Rectal smooth muscle tissue (tissue), 1 donor: ENCODE results near the gene TMEM97.
A peak's percentile ranks its signal among the peaks of the same experiment; 100 is the strongest.
"Not testable (repeated sequence)": the region's sequence is repeated elsewhere in the genome, so short reads cannot be mapped to it uniquely, and the experiment has no call there.

Source experiments
- H3K27ac ChIP-seq: one replicate; pipeline ENCODE4 v1.7.0; 2013; ENCODE audit warnings: low read depth, low read length, inconsistent platforms
- H3K27me3 ChIP-seq: one replicate; pipeline ENCODE4 v1.7.0; 2013; ENCODE audit warnings: low read length; ENCODE audit not compliant: control insufficient read depth, insufficient read depth
- H3K36me3 ChIP-seq: one replicate; pipeline ENCODE4 v1.7.0; 2013; ENCODE audit warnings: low read length; ENCODE audit not compliant: control insufficient read depth, insufficient read depth
- H3K4me1 ChIP-seq: one replicate; pipeline ENCODE4 v1.7.0; 2013; ENCODE audit warnings: low read length; ENCODE audit not compliant: control insufficient read depth, insufficient read depth
- H3K4me3 ChIP-seq: one replicate; pipeline ENCODE4 v1.7.0; 2013; ENCODE audit warnings: low read length
- H3K9ac ChIP-seq: one replicate; pipeline ENCODE4 v1.7.0; 2013; ENCODE audit warnings: low read length

Gene TMEM97

DNA sequence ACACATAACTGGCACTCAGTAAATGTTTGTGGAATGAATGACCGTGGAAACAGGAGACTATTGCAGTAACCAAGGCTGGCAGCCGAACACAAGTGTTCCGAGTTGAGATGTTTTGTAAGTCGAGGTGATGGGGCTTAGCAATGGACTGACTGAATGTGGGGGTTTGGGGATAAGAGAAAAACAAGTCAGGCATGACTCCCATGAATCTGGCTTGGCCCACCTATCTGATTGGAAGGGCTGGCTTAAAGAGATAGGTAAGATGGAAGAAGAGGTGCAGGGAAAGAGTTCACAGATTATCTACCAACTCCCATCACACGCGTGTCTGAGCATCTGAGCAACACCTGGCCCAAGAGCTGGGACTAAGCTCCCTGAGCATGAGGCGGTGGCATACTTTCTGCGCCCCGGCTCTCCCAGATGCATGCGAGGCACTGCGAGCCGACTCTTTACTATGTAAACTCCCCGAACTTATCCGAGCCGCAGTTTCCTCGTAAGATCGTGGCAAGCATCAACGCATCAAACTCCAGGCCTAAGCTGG is 15.7 kb downstream of the TMEM97 start:
- Histone ChIP-seq H3K4me1 (peaks cover 8% of the 10 kb centered on the region), H3K27me3 (no peaks in the 10 kb centered on the region), H3K9ac (peak overlapping the region; percentile 78), H3K27ac (peak overlapping the region; percentile 85), H3K36me3 (peaks cover 17% of the 10 kb centered on the region), H3K4me3 (peak overlapping the region; percentile 96)

DNA sequence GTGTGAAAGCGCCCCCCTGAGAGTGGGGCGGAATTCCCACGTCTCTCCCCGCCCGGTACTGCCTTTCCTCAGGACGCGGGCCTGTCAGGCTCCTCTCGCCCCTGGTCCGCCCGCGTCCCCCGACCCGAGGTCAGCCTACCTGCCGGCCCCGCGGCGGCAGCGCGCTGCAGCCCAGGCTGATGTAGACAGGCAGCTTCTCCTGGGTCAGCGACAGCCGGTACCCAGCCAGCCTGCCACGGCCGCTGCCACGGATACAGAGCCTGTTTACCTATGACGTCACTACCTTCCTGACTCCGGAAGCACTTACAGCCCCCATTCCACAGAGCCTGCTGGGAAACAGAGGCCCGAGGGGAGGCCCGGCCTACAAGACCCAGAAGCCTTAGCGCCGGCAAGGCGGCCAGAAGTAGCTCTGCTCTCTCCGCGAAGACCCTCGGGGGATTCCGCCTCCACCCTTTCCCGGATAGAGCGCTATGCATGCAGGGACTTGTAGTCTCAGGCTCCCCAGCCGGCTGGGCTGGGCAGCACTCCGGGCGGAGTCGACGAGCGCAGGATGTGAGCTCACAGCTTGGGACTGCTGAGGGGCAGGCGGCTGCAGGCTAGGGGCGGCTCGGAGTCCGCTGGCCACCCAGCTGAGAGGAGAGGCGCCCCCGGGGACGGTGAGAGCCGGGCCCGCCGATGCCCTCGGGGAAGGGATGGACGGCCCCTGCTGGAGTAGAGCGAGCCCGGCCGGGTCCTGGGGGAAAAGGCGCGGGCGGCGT is 16.4 kb downstream of the TMEM97 start, which contains the start of the genes IFT20 and TNFAIP1:
Gene IFT20, minus strand, starts transcription at position 272 of the 758 bp plus-strand sequence. CDS start 3,487 bp downstream, outside the sequence.
Gene TNFAIP1, plus strand, starts transcription at position 561 of the 758 bp plus-strand sequence. CDS start 3,761 bp downstream, outside the sequence.
- Histone ChIP-seq H3K4me1 (peaks cover 8% of the 10 kb centered on the region), H3K36me3 (peaks cover 17% of the 10 kb centered on the region), H3K27me3 (no peaks in the 10 kb centered on the region), H3K9ac (peak within 1 kb of the TSS; percentile 78), H3K4me3 (peak within 1 kb of the TSS; percentile 96), H3K27ac (peak within 1 kb of the TSS; percentile 92)

- H3K36me3 ChIP-seq, result peaks cover 20% of the 10 kb centered on the region
- H3K9ac ChIP-seq, result peak overlapping the region; percentile 74
- H3K27me3 ChIP-seq, result no peaks in the 10 kb centered on the region
- peak overlapping the region; percentile 92 for H3K4me3 ChIP-seq
- peaks cover 8% of the 10 kb centered on the region for H3K4me1 ChIP-seq
- peak overlapping the region; percentile 92 for H3K27ac ChIP-seq
Measured at GRCh38 chr17:28335959-28336871, 17.2 kb downstream of the TMEM97 start.

GRCh38 chr17:28338056-28338768 is 19.2 kb downstream of the TMEM97 start:
- Histone ChIP-seq H3K36me3 (peaks cover 30% of the 10 kb centered on the region), H3K9ac (no peak overlapping the region), H3K4me3 (no peak overlapping the region), H3K27ac (no peak overlapping the region), H3K4me1 (peaks cover 8% of the 10 kb centered on the region), H3K27me3 (no peaks in the 10 kb centered on the region)

GRCh38 chr17:28338769-28339212 is 19.8 kb downstream of the TMEM97 start:
- H3K4me3 ChIP-seq, result not testable (repeated sequence)

DNA sequence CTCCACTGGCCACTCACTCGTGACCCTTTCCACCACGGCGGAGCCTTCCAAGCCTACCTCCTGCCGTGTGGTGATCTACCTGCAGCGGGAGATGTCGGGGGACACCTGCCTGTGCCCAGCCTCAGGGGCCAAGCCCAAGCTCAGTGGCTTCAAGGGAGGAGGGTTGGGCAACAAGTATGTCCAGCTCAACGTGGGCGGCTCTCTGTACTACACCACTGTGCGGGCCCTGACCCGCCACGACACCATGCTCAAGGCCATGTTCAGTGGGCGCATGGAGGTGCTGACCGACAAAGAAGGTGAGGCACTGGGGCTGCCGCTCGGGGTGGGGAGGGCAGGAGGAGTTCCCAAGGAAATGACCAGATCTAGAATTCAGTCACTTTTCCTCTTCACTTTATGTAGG is 20.4 kb downstream of the TMEM97 start:
- Histone ChIP-seq H3K4me1 (peaks cover 6% of the 10 kb centered on the region), H3K27me3 (no peaks in the 10 kb centered on the region), H3K36me3 (peaks cover 37% of the 10 kb centered on the region), H3K27ac (no peak overlapping the region), H3K4me3 (no peak overlapping the region), H3K9ac (no peak overlapping the region)

More at GRCh38 chr17:28338769-28339212, 19.8 kb downstream of the TMEM97 start:
- H3K27me3 ChIP-seq, H3K27ac ChIP-seq, H3K4me1 ChIP-seq, H3K9ac ChIP-seq: not testable (repeated sequence)
- peaks cover 34% of the 10 kb centered on the region for H3K36me3 ChIP-seq

GRCh38 chr17:28340374-28340773 is 21.4 kb downstream of the TMEM97 start:
- H3K36me3 ChIP-seq, result peaks cover 39% of the 10 kb centered on the region
- no peak overlapping the region for H3K27ac ChIP-seq
- peaks cover 4% of the 10 kb centered on the region for H3K4me1 ChIP-seq
- H3K9ac ChIP-seq, result no peak overlapping the region
- H3K27me3 ChIP-seq, result no peaks in the 10 kb centered on the region
- no peak overlapping the region for H3K4me3 ChIP-seq

DNA sequence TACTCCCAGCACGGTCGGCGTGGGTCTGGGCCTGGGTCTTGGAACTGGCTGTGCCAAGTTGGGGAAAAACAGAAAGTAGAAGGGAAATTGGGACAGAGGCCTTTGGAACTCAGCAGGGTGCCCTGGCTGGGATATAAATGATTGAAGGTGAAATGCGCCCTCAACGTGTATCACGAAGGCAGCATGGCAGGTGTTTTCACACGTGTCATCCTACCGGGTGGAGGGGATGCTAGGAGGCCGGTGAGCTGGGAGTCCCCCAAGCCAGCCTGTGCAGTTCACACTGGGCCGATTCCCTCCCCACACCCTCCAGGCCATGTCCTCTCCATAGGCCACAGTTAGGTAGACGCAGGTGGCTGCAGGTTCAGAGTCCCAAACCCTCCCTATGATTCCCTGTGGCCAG is 22.5 kb downstream of the TMEM97 start:
- peaks cover 4% of the 10 kb centered on the region for H3K4me1 ChIP-seq
- H3K4me3 ChIP-seq, result no peak overlapping the region
- H3K27me3 ChIP-seq, result no peaks in the 10 kb centered on the region
- no peak overlapping the region for H3K27ac ChIP-seq
- peaks cover 45% of the 10 kb centered on the region for H3K36me3 ChIP-seq
- H3K9ac ChIP-seq, result no peak overlapping the region

DNA sequence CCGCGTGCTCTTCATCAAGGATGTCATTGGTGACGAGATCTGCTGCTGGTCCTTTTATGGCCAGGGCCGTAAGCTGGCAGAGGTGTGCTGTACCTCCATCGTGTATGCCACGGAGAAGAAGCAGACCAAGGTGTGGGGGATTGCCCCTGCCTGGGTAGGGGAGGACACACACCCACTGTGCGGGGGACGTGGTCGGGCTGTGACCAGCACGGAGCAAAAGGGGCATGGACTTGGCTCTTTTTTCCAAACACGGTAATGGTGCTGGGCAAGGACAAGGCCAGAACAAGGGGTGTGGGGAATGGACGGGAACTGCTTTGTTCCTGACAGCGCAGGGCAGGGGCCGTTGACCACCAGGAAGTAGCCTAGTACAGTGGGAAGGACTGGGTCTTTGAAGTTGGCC is 23.3 kb downstream of the TMEM97 start:
- H3K36me3 ChIP-seq, result peaks cover 51% of the 10 kb centered on the region
- H3K4me1 ChIP-seq, result no peaks in the 10 kb centered on the region
- H3K4me3 ChIP-seq, result no peak overlapping the region
- H3K27ac ChIP-seq, result no peak overlapping the region
- no peak overlapping the region for H3K9ac ChIP-seq
- H3K27me3 ChIP-seq, result no peaks in the 10 kb centered on the region

GRCh38 chr17:28343491-28343932 is 24.5 kb downstream of the TMEM97 start:
- Histone ChIP-seq H3K27me3 (no peaks in the 10 kb centered on the region), H3K4me3 (no peak overlapping the region), H3K4me1 (no peaks in the 10 kb centered on the region), H3K9ac (no peak overlapping the region), H3K36me3 (peaks cover 60% of the 10 kb centered on the region), H3K27ac (no peak overlapping the region)

DNA sequence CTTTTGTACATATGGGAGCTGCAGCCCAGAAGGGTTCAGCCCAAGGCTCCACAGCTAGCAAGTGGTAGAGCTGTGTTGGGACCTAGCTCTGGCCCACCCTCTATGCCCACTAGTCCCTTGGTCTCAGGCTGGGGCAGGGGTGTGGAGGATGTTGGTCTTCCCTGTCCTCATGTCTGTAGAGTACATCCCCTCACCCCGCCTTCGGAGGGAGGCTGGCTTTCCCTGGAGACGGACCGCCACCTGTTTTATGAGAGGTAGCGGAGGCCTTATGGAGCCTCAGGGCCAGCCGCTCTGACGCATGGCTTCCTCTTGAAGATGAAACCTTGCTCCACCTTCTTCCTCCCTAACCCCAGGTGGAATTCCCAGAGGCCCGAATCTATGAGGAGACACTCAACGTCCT is 25.0 kb downstream of the TMEM97 start:
- H3K9ac ChIP-seq, result no peak overlapping the region
- H3K36me3 ChIP-seq, result peaks cover 65% of the 10 kb centered on the region
- no peak overlapping the region for H3K27ac ChIP-seq

More for the DNA sequence above, 25.0 kb downstream of the TMEM97 start:
- Histone ChIP-seq H3K27me3 (no peaks in the 10 kb centered on the region), H3K4me1 (no peaks in the 10 kb centered on the region), H3K4me3 (no peak overlapping the region)
